Measurements from ENCODE around the gene MUC5AC.

DNA sequence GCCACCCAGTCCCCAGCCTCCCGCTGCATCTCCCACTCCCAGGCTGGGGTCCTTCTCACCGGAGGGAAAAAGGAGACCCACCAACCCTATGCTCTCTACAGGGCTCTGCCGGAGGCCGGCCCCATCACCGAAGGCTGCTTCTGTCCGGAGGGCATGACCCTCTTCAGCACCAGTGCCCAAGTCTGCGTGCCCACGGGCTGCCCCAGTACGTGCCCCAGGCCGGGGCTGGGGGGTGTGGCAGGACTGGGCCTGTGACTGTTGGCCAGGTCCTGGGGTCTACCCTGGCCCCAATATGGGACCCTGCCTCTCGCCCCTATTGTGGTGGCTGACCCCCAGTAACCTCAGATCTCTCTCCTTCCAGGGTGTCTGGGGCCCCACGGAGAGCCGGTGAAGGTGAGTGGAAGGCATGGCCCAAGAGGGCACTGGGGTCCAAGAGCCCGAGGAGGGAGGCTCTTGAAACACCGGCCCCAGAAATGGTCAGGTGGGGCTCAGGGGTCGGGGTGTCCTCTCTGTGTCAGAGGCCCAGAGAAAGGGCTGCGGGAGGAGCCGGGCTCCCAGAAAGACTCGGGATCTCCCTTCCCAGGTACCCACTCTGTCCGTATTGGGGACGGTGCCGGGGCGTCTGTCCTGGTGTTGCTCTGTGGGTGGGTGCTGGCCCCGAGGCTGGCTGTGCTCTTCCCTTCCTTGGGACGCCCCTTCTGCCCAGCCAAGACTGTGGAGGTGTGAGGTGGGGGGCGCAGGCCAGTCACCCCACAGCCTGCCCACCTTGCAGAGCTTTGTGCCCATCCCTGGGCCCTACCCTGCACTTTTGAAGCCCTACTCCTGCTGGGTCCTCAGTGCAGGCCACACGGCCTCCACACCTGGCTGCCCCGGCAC is 39.0 kb downstream of the MUC5AC start:
- TF ChIP-seq, protein P1, sequence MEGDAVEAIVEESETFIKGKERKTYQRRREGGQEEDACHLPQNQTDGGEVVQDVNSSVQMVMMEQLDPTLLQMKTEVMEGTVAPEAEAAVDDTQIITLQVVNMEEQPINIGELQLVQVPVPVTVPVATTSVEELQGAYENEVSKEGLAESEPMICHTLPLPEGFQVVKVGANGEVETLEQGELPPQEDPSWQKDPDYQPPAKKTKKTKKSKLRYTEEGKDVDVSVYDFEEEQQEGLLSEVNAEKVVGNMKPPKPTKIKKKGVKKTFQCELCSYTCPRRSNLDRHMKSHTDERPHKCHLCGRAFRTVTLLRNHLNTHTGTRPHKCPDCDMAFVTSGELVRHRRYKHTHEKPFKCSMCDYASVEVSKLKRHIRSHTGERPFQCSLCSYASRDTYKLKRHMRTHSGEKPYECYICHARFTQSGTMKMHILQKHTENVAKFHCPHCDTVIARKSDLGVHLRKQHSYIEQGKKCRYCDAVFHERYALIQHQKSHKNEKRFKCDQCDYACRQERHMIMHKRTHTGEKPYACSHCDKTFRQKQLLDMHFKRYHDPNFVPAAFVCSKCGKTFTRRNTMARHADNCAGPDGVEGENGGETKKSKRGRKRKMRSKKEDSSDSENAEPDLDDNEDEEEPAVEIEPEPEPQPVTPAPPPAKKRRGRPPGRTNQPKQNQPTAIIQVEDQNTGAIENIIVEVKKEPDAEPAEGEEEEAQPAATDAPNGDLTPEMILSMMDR (IDR thresholded peaks at IDR 0.05 in 2 of 3, conservative IDR thresholded peaks at IDR 0.05 in 1 of 3; ENCODE audit: borderline replicate concordance in 1 of 3, insufficient read depth in 1 of 3, low read depth in 2 of 3, low read length in 2 of 3), result no peak
- TF ChIP-seq POLR2AphosphoS5 (IDR thresholded peaks at IDR 0.05; ENCODE audit: low read depth, low read length), result no peak
- no peak for TF ChIP-seq EZH2 (IDR thresholded peaks at IDR 0.05)
